Adrenal gland (tissue), 12 donors: ENCODE measurements around the gene WFIKKN2. TPM values are rescaled to one million over a fixed set of nuclear protein-coding genes. Genes with fewer than 3 reads are reported as not detected.
A peak's percentile ranks its signal among the peaks of the same experiment; 100 is the strongest.
"Not testable (repeated sequence)": the region's sequence is repeated elsewhere in the genome, so short reads cannot be mapped to it uniquely, and the experiment has no call there.

ENCODE experiments used
- DNase-seq, 7 donors: peaks; one replicate each; pipeline ENCODE4 v3.0.0-alpha.2; 2019 to 2020
- H3K27ac ChIP-seq, 5 donors: fragments of 200-600 bp; sonication (generic) in 4 of 5; 1 replicate in 3 of 5; 2 replicates in 2 of 5; pipeline versions ENCODE4 v1.5.1 to v1.8.0; 2016 to 2020; ENCODE audit warnings: mild to moderate bottlenecking in 1 of 5
- H3K27me3 ChIP-seq: fragments of 200-600 bp; 2 replicates; pipeline ENCODE4 v1.8.0; 2021
- H3K36me3 ChIP-seq, 2 donors: fragments of 200-600 bp; replicated peaks in 1 of 2; 1 replicate in 1 of 2; 2 replicates in 1 of 2; pipeline versions ENCODE4 v1.5.1 to v1.8.0; 2018 to 2022
- H3K4me1 ChIP-seq, 2 donors: fragments of 200-600 bp; replicated peaks in 1 of 2; 1 replicate in 1 of 2; 2 replicates in 1 of 2; pipeline versions ENCODE4 v1.5.1 to v1.8.0; 2018 to 2021
- H3K4me3 ChIP-seq, 4 donors: fragments of 200-600 bp; sonication (generic) in 3 of 4; one replicate each; pipeline ENCODE4 v1.5.1; 2016 to 2018
- H3K9me3 ChIP-seq, 3 donors: fragments of 200-600 bp; sonication (generic) in 1 of 3; replicated peaks in 1 of 3; 1 replicate in 2 of 3; 2 replicates in 1 of 3; pipeline versions ENCODE4 v1.5.1 to v1.8.0; 2016 to 2021
- CTCF ChIP-seq, 6 experiments: fragments of 450-650 bp in 4 of 6; fragments of 200-600 bp in 2 of 6; sonication (generic) in 1 of 6; IDR thresholded peaks; 1 replicate in 5 of 6; 2 replicates in 1 of 6; pipeline versions ENCODE4 v1.5.1 to v1.8.0; 2016 to 2021; ENCODE audit warnings: antibody characterized with exemption in 6 of 6, mild to moderate bottlenecking in 2 of 6, moderate library complexity in 1 of 6
- POLR2A ChIP-seq, 2 donors: fragments of 450-650 bp; IDR thresholded peaks; one replicate each; pipeline ENCODE4 v1.6.1; 2017; ENCODE audit warnings: antibody characterized with exemption in 2 of 2, mild to moderate bottlenecking in 2 of 2, moderate library complexity in 1 of 2
- WGBS, 4 donors: extraction: QIAGEN DNeasy Blood & Tissue Kit in 2 of 4; methylation state at CpG; one replicate each; pipeline versions ENCODE4 v1.1.5 to v1.1.7; 2013 to 2017; 5-methylcytosine and 5-hydroxymethylcytosine counted together
- intact Hi-C, 2 donors: fragments of 100-400 bp; cut with DNase I; formaldehyde crosslinking; loops; one replicate each; pipeline versions ENCODE4 v1.14.1 to v1.15.0; 2022 to 2023
- polyA plus RNA-seq, 3 donors: library from polyadenylated mRNA; stranded (reverse); fragments of 200-250 nt in 2 of 3; fragments of 350-450 nt in 1 of 3; fragmentation: Illumina TruSeq in 1 of 3; extraction: RNeasy Lipid Tissue Mini Kit (QIAGEN cat#74804) in 1 of 3; gene quantifications; one replicate each; pipeline ENCODE4 v1.2.3, GENCODE V29; 2013 to 2014
- total RNA-seq, 9 donors: library from RNA; depleted of rRNA in 4 of 9; stranded (reverse); fragments of >200 nt in 4 of 9; fragments of 120-200 nt in 1 of 9; fragmentation: NEBNext Ultra II Directional in 1 of 9; extraction: Animal tissue kit (Norgen Biotek cat#: 25700) in 1 of 9; gene quantifications; one replicate each; pipeline versions ENCODE4 v1.1.0 to v1.2.4, GENCODE V29; 2013 to 2023
- donor health status: healthy with polysubstance abuse.
- donor health status: Bipolar disorder and iron deficiency.
- donor health status: DM: yes; HTN: yes; CAD: no.
- donor health status: DM: no; HTN: no; CAD: no.
- donor health status: DM: no; HTN: no; CAD: no.
- donor health status: DM: yes; HTN: yes; CAD: no.

Gene WFIKKN2
- total and polyA plus RNA-seq, 12 donors: 0.81 to 4.3 (median 1.4) TPM

GRCh38 chr17:50855708-50856330 lies 20.4 kb downstream of the WFIKKN2 start:
- Histone ChIP-seq H3K9me3 (no peaks in the 10 kb centered on the region), H3K36me3 (no peaks in the 10 kb centered on the region), H3K27me3 (no peaks in the 10 kb centered on the region), H3K4me3 (no peak overlapping the region), H3K4me1 (peaks cover under 1 to 4% of the 10 kb centered on the region in 2 donors), H3K27ac (no peak overlapping the region)
- WGBS, 4 donors: 84 to 89% (median 86%) methylated on average over 6 of the region's 6 CpGs
- DNase-seq: no peak
- no peak for TF ChIP-seq CTCF (IDR thresholded peaks at IDR 0.05)
- TF ChIP-seq POLR2A (IDR thresholded peaks at IDR 0.05): no peak
- intact Hi-C loops: no loop called here

GRCh38 chr17:50856431-50856830 lies 21.0 kb downstream of the WFIKKN2 start:
- H3K4me3 ChIP-seq: no peak overlapping the region
- no peak for DNase-seq
- no peak overlapping the region for H3K27ac ChIP-seq
- H3K36me3 ChIP-seq: no peaks in the 10 kb centered on the region
- H3K27me3 ChIP-seq: no peaks in the 10 kb centered on the region
- H3K9me3 ChIP-seq: no peaks in the 10 kb centered on the region
- intact Hi-C loops: no loop called here
- 92 to 99% (median 97%) methylated on average over 2 of the region's 2 CpGs for WGBS, 4 donors
- H3K4me1 ChIP-seq: peaks cover 4 to 7% of the 10 kb centered on the region in 2 donors
- TF ChIP-seq CTCF (IDR thresholded peaks at IDR 0.05) (no peak), POLR2A (IDR thresholded peaks at IDR 0.05) (no peak)

GRCh38 chr17:50858486-50859225 lies 23.3 kb downstream of the WFIKKN2 start:
- peaks cover 0 to 16% of the 10 kb centered on the region in 2 donors for H3K36me3 ChIP-seq
- 91 to 95% (median 92%) methylated on average over 12 of the region's 12 CpGs for WGBS, 4 donors
- peak in 1 of 7 donors; percentile 44 for DNase-seq
- H3K27ac ChIP-seq: no peak overlapping the region
- H3K27me3 ChIP-seq: no peaks in the 10 kb centered on the region
- no peak overlapping the region for H3K4me3 ChIP-seq
- no peaks in the 10 kb centered on the region for H3K9me3 ChIP-seq
- intact Hi-C loops: no loop called here
- peaks cover 8 to 29% of the 10 kb centered on the region in 2 donors for H3K4me1 ChIP-seq
- TF ChIP-seq CTCF (IDR thresholded peaks at IDR 0.05) (no peak), POLR2A (IDR thresholded peaks at IDR 0.05) (no peak)

GRCh38 chr17:50859727-50860126 lies 24.3 kb downstream of the WFIKKN2 start:
- 79 to 85% (median 83%) methylated on average over 15 of the region's 15 CpGs for WGBS, 4 donors
- Histone ChIP-seq H3K27ac (peak overlapping the region in 1 of 5 donors; percentile 99), H3K4me1 (peaks cover 8 to 39% of the 10 kb centered on the region in 2 donors), H3K36me3 (peaks cover 0 to 22% of the 10 kb centered on the region in 2 donors)
- H3K4me3 ChIP-seq, H3K27me3 ChIP-seq, H3K9me3 ChIP-seq, intact Hi-C loops: not testable (repeated sequence)
- peak in 4 of 7 donors; percentile 31 to 64 (median 45) for DNase-seq
